ENCODE results near the gene MEGF9. TPM values are rescaled to one million over a fixed set of nuclear protein-coding genes. Genes with fewer than 3 reads are reported as not detected.

Gene MEGF9
- total RNA-seq, 4 donors from 2014 or later = 65.2 to 194 (median 138) TPM

DNA sequence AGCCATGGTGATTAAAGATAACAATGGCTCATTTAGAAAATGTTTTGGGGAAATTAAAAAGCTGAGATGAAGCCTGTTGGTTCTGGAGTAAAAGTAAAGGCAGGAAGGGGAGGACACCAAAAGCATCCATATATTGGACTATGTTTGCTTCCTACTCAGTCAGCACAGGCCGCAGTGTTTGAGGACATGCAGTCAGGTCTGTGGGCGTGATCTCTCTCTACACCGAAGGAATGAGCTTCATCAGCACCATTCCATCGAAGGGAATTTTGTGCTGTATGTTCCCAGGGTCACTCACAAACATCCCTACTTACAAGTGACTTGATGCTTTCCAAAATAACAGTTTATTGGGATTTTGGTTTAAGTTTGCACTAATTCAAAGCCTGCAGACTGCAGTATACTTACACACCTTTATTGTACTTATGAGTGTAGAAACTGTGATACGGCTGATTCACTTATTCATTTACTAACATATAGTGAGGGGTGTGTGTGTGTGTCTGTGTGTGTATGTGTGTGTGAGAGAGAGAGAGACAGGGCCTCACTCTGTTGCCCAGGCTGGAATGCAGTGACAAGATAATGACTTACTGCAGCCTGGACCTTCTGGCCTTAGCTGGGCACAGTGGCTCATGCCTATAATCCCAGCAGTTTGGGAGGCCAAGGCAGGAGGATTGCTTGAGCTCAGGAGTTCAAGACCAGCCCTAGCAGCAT is 120.9 kb downstream of the MEGF9 start:
- Histone ChIP-seq H3K27me3 (no peaks in the 10 kb centered on the region), H3K27ac (no peak overlapping the region), H3K4me1 (no peaks in the 10 kb centered on the region), H3K36me3 (no peaks in the 10 kb centered on the region), H3K9me3 (no peaks in the 10 kb centered on the region), H3K4me3 (replicated peaks in 1 of 3) (no peak overlapping the region)
- 83 to 86% methylated on average over 5 of the region's 5 CpGs for WGBS, 2 donors
- no peak for DNase-seq
- intact Hi-C loops (cut with DNase I) = no loop called here
- TF ChIP-seq POLR2A (IDR thresholded peaks at IDR 0.05) (no peak), CTCF (IDR thresholded peaks at IDR 0.05) (no peak)

DNA sequence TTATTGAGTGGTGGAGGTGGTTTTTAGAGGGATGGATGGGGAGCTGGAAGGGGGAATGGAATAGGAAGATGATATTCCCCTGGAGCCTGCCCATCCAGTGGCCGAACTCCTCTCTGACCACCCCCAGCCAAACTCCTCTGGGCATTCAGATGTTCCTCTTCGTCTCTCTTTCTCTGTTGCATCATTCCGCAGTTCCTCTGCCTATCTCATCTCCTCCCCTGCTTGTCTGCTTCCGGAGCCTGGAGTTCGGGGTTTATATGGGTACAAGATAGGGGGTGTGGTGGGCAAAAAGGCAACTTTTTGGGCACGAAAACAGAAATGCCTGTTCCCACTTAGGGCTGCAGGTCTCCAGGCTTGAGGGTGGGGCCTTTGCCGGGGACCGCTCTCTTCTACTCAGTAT is 122.1 kb downstream of the MEGF9 start:
- Histone ChIP-seq H3K4me1 (no peaks in the 10 kb centered on the region), H3K36me3 (no peaks in the 10 kb centered on the region), H3K27me3 (no peaks in the 10 kb centered on the region), H3K9me3 (no peaks in the 10 kb centered on the region), H3K4me3 (replicated peaks in 1 of 3) (no peak overlapping the region), H3K27ac (no peak overlapping the region)
- intact Hi-C loops (cut with DNase I) = no loop called here
- WGBS, 2 donors = 92 to 94% methylated on average over 8 of the region's 8 CpGs
- no peak for TF ChIP-seq CTCF (IDR thresholded peaks at IDR 0.05)
- no peak for TF ChIP-seq POLR2A (IDR thresholded peaks at IDR 0.05)
- no peak for DNase-seq

DNA sequence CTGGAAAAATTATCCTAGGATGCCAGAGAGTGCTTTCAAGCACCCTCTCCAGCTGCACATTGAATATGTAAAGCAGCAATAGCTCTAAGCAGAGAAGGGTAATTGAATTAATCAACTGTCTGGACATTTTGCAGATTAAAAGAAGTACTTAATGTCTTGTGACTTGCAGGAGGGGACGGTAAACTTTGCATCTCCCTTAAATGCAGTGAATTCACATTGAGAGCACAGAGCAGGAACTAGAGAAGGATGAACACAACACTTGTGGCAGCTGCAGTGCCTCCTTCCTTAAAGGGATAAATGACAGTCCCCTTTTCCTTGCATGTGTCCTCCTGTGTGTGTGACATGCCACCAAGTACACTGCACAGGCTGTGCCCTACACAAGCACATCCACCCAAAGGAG is 126.9 kb downstream of the MEGF9 start:
- no peaks in the 10 kb centered on the region for H3K9me3 ChIP-seq
- no peaks in the 10 kb centered on the region for H3K4me1 ChIP-seq
- H3K27ac ChIP-seq = no peak overlapping the region
- H3K27me3 ChIP-seq = no peaks in the 10 kb centered on the region
- WGBS, 2 donors = 38 to 65% methylated on average over 1 of the region's 1 CpG
- no peaks in the 10 kb centered on the region for H3K36me3 ChIP-seq
- no peak for TF ChIP-seq CTCF (IDR thresholded peaks at IDR 0.05)
- no peak for TF ChIP-seq POLR2A (IDR thresholded peaks at IDR 0.05)
- intact Hi-C loops (cut with DNase I) = no loop called here
- no peak for DNase-seq
- no peak overlapping the region for H3K4me3 ChIP-seq (replicated peaks in 1 of 3)

DNA sequence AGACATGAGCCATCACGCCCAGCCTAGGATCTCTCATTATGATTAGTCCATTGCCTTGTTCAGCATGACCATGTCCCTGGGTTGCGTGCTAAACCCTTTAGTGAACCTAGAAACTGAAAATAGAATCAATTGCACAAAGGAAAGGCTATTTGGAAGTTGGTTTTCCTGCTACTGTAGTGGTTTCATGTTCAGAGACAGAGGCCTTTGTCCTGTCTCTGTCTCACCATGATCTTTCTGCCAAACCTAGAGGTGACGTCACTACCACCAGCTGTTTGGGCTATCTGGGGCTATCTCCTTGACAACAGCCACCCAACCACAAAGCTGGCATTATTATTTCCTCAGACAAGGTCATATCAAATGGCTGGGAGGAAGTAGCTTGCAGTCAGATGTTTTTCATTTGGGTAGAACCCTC is 130.3 kb downstream of the MEGF9 start:
- no peaks in the 10 kb centered on the region for H3K27me3 ChIP-seq
- H3K27ac ChIP-seq = no peak overlapping the region
- H3K9me3 ChIP-seq = no peaks in the 10 kb centered on the region
- no peaks in the 10 kb centered on the region for H3K36me3 ChIP-seq
- peaks cover 4 to 5% of the 10 kb centered on the region in 2 donors for H3K4me1 ChIP-seq
- WGBS, 2 donors = 73% methylated on average over 3 of the region's 3 CpGs
- no peak for TF ChIP-seq CTCF (IDR thresholded peaks at IDR 0.05)
- no peak for TF ChIP-seq POLR2A (IDR thresholded peaks at IDR 0.05)
- H3K4me3 ChIP-seq (replicated peaks in 1 of 3) = no peak overlapping the region
- DNase-seq = no peak
- intact Hi-C loops (cut with DNase I) = no loop called here

DNA sequence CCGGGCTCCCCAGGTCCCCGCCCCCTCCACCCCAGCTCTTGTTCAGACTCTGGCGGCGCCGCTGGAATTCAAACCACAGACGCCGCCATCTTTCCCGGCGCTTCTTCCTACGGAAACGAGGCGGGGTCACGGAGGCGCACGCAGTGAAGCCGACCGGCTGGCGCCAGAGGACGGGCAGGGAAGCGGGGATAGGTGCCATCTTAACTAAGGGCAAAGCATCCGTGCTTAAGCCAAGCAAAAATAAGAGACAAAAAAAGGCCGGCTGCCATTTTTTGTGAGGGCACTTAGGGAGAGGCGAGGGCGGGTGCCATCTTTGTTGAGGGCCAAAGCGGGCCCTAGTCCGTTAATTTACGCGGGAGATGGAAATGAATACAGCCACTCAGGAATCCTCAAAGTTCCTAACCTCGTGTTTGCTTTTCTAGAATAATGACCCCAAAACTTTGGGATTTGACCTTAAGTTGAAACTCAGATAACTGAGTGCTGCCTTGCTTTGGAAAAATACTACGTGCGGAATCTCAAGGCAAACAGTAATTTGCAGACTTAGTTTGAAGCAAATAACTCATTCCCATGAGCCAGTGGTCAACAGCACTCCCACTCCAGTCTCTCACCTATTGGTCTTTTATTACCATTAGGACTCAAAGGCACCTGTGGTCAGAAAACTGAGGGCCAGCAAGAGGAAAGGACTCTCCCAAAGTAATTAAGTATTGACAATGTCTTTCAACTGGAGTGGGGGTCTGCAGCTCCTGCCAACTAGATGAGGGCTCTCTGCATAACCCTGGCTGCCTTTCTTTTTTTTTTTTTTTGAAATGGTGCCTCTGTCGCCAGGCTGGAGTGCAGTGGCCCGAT is 134.0 kb downstream of the MEGF9 start, which contains the start of gene CDK5RAP2:
TSS of gene CDK5RAP2 (minus strand) at position 117 of the 846 bp plus-strand sequence. CDS start 189 bp downstream, outside the sequence.
- peak in 1 of 2 donors; percentile 37 for TF ChIP-seq POLR2A (IDR thresholded peaks at IDR 0.05)
- no peak for TF ChIP-seq CTCF (IDR thresholded peaks at IDR 0.05)
- H3K27ac ChIP-seq = peak within 1 kb of the TSS in 2 of 3 donors; percentile 42 to 51
- peak; percentile 95 for DNase-seq
- H3K36me3 ChIP-seq = no peaks in the 10 kb centered on the region
- H3K9me3 ChIP-seq = no peaks in the 10 kb centered on the region
- intact Hi-C loops (cut with DNase I) = no loop called here
- peak within 1 kb of the TSS; percentile 56 to 95 (median 73) for H3K4me3 ChIP-seq (replicated peaks in 1 of 3)
- 14 to 16% methylated on average over 24 to 27 of the region's 33 CpGs for WGBS, 2 donors
- no peaks in the 10 kb centered on the region for H3K27me3 ChIP-seq
- peaks cover 9 to 10% of the 10 kb centered on the region in 2 donors for H3K4me1 ChIP-seq

Data from thyroid gland (tissue), 4 donors.